NCI-H1105 treated with DMSO at 0.1 percent for 48 hours (cell line): Measurements from ENCODE around the gene PRSS3.
"Not testable (repeated sequence)": the region's sequence is repeated elsewhere in the genome, so short reads cannot be mapped to it uniquely, and the experiment has no call there.

Source experiments
- DNase-seq: peaks from one replicate; lab custom pipeline; 2025; lab: John Stamatoyannopoulos, UW

Gene PRSS3

DNA sequence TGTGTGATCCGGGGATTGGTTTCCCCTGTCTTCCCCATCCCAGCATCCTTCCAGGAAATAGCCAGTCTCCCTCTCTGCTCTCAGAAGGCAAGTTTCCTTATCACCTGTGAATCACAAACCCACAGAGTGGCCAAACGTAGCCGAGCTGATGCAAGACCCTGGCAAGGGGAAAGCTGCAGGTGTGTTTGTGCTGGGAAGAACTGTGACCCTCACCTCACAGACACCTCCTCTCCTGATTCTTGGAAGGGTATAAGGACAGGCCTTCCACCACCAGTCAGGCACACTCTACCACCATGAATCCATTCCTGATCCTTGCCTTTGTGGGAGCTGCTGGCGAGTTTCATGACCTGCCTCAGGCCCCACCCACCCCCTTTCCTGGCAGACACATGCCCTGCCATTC lies at the start of gene PRSS3:
Gene PRSS3 (plus strand): TSS at position 281 of the 400 bp plus-strand sequence. CDS start 13 bp downstream, at position 294.
- DNase-seq, result no peak

GRCh38 chr9:33748633-33749304 lies 46.6 kb upstream of the PRSS3 start:
- DNase-seq, result no peak

DNA sequence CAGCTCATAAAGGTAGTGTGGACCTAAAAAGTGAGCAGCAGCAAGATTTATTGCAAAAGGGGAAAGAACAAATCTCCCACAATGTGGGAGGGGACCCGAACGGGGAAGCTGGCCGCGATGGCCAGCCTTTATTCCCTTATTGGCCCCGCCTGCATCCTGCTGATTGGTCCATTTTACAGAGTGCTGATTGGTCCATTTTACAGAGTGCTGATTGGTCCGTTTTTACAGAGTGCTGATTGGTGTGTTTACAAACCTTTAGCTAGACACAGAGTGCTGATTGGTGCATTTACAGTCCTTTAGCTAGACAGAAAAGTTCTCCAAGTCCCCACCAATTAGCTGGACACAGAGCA lies 46.1 kb upstream of the PRSS3 start:
- DNase-seq, result not testable (repeated sequence)

DNA sequence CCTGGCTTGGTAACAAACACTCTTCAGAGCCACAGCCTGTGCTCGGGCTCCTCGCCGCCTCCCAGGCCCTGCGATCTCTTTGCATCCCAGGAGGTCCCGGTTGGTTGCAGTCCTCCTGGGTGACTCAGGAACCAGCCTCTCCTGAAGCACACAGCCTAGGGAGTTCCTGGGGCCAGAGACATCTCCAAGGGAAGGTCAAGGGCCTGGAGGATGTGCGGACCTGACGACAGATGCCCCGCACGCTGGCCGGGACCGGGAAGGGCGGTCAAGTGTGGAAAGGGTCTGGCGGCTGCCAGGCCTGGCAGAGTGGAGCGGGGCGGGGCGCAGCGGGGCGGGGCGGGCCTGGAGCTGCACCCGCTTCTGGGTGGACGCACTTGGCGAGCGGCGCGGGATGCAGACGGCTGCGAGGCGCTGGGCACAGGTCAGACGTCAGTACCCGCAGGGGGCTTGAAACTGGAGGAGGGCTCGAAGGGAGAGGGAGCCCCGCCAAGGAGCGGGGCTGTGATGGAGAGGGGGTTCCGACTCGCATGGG lies 45.0 kb upstream of the PRSS3 start:
- DNase-seq, result no peak

DNA sequence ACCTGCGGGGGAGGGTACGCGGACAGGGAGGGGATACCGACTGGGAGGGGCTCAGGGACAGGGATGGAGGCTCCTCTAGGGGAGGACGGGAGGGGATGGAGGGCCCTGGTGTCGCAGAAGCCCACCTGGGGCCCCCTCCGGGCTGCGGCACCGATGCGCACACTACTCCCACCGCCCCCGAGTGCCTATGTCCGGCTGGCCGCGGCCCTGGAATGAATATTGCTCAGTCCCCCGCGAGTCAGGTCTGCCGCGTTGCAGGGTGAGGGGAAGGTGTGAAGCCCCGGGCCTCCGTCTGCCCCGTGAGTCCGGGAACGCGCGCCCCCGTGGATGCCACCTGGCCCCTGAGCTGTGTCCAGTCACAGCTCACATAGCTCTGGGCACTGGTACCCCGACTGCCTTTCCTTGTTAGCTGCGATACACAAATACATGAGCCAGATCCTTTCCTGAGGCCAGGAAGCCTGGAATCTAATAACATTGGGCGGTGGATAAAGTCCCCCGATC lies 44.5 kb upstream of the PRSS3 start:
- no peak for DNase-seq

- DNase-seq, result no peak
Observed at GRCh38 chr9:33751536-33752129, 43.7 kb upstream of the PRSS3 start.

DNA sequence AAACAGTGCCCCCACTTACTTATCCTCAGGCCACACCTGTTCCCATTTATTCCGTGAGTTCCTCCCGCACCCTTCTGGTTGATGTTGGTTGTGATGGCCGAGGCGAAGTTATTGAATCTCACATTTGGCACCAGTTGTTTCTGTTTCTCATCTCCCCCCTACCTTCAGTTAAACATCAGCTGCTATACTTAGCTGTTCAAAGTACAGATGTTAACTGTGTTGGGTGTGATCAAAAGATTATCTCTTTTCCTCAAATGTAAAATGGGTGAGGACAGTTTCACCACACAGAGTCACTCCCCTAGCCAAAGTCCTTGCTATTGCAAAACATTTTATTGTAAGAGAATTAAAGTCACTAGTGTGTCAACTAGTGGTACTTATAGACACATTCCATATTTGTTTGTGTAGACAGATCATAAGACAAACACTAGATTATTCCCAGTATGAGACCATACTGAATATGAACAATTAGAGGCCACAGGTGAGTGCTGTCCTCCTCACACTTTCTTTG lies 43.2 kb upstream of the PRSS3 start:
- no peak for DNase-seq

DNA sequence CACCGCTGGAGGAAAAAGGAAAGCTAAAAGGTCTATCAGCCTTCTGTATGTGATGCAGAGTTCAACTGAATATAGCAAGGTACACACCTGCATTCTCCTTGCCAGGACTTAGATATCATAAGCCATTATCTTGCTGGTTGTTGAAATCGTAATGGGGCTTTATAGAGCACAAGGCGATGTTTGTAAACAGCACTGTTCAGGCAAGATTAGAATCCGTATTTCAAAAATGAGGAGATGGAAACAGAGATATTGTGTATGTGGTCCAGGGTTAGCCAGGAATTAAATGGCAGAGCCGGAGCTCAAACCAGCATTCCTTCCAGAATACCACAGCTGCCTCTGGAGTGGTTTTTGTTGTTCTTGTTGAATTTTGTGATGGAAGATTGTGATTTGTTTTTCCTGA lies 42.6 kb upstream of the PRSS3 start:
- not testable (repeated sequence) for DNase-seq

- not testable (repeated sequence) for DNase-seq
Observed at GRCh38 chr9:33759648-33760047, 35.7 kb upstream of the PRSS3 start.

- DNase-seq, result no peak
Observed at GRCh38 chr9:33762343-33762742, 33.0 kb upstream of the PRSS3 start.

DNA sequence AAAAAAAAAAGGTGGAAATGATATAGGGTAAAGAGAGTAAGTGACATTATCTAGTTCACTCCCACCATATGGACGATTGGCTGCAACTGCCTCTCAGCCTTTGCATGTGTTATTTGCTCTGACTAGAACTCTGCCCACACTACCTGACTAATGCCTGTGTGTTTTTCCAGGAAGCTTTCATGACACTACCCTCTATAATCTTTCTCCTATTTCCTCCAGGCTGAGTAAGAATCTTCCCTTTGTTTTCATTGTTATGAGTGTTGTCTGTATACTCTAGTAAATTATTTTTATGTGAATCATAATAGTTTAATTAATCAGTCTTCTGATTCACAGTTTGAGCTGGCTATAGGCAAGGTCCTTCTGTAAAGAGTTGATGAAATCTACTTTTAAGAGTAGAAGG lies 31.7 kb upstream of the PRSS3 start:
- DNase-seq, result not testable (repeated sequence)

- no peak for DNase-seq
Observed at GRCh38 chr9:33765411-33765810, 29.9 kb upstream of the PRSS3 start.

DNA sequence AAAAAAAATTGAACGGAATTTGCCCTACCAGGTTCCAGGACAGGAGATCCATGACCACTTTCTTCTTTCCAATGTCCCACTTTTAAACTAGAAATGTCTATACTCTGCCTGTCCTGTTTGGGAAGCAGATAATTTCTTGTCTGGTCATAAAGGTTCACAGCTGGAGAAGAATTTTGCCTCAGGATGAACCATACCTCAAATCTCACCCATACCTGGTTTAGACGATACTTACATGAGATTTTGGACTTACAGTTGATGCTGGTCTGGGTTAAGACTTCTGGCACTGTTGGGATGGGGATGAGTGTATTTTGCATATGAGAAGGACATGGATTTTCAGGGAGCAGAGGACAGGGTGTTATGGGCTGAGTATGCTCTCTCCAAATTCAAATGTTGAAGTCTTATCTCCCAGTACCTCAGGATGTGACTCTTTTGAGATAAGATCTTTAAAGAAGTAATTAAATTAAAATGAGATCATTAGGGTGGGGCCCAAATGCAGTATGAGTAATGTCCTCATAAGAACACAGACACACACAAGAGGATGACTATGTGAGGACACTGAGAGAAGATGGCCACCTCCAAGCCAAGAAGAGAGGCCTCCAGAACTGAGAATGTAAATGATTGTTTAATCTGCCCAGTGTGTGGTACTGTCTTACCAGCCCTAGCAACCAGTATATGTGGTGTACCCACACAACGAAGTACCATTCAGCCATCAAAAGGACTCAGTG lies 25.0 kb upstream of the PRSS3 start:
- DNase-seq, result not testable (repeated sequence)

DNA sequence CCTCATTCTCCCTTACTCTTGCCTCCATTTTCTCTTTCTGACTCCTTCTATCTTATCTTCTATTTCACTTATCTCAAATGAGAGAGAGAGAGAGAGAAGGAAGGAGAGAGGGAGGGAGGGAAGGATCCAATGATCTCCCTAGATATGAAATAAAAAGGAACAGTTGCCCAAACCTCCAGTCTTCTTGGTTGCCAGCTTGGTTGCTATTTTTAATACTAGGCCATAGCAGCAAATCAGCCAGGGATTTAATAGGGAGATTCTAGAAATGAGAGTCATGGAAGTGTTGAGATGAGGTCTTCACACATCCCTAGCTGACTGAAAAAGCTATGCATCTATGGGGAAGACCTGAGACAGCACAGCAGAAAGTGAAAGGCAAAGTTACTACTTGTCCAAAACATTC lies 22.2 kb upstream of the PRSS3 start:
- DNase-seq, result not testable (repeated sequence)

DNA sequence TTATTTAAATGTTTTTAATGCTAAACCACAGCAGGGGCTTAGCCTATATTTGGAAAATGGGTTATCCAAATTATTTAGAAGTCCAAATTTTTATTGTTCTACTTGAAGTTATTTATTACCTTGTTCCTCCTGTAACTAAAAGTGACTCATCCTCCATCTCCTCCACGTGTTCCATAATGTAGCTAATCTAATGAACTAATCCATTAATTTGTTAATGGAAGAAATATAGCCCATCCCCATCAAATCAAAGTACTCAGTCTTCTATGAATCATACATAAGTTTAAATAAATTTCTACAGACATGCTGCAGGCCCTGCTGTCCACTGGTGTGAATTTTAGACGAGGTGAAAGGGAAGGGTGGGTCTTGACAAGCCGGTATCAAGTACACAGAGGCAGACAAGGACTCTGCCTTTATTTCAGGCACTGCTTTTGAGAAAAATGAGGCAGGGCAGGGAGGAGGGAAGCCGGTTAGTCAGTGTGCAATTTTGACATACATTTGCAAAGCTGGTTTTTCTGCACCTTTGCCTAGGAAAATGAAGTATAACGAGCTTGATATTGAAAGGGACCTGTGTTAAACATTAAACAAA lies 21.2 kb upstream of the PRSS3 start:
- not testable (repeated sequence) for DNase-seq

- no peak for DNase-seq
Observed at GRCh38 chr9:33776578-33776977, 18.8 kb upstream of the PRSS3 start.

DNA sequence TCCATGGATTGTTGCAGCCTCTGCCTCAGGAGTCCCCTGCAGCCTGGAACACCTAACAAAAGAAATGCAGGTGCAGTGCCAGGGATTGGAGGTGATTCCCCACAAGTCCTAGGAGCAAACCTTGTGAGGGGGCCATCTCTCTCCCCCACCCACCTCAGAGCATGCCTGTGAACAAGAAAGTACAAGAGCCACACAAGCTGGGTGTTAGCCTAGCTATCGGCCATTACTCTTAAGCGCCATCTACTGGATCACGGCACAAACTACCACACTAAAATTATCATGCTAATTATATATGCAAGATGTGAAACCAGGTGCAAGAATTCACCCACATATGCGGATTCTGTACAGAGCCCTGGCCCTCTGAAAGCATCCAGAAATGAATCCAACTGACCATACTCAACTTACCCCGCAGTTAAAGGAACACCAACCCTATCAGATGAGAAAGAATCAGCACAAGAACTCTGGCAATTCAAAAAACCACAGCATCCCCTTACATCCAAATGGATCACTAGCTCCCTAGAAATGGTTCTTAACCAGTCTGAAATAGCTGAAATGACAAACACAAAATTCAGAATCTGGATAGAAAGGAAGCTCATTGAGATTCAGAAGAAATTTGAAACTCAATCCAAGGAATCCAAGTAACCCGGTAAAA lies 16.5 kb upstream of the PRSS3 start:
- peak; percentile 70 for DNase-seq

DNA sequence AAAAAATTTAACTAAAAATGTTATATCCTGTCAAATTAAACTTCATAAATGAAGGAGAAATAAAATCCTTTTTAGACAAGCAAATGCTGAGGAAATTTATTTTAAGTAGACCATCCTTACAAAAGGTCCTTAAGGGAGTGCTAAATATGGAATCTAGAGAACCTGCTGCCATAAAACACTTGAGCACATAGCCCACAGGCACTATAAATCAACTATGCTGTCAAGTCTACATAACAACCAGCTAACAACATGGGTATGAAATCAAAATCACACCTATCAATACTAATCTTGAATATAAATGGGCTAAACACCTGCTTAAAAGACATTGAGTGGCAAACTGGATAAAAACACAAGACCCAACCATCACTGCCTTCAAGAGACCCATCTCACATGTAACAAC lies 15.1 kb upstream of the PRSS3 start:
- DNase-seq, result no peak

GRCh38 chr9:33781736-33782135 lies 13.6 kb upstream of the PRSS3 start:
- peak; percentile 61 for DNase-seq

DNA sequence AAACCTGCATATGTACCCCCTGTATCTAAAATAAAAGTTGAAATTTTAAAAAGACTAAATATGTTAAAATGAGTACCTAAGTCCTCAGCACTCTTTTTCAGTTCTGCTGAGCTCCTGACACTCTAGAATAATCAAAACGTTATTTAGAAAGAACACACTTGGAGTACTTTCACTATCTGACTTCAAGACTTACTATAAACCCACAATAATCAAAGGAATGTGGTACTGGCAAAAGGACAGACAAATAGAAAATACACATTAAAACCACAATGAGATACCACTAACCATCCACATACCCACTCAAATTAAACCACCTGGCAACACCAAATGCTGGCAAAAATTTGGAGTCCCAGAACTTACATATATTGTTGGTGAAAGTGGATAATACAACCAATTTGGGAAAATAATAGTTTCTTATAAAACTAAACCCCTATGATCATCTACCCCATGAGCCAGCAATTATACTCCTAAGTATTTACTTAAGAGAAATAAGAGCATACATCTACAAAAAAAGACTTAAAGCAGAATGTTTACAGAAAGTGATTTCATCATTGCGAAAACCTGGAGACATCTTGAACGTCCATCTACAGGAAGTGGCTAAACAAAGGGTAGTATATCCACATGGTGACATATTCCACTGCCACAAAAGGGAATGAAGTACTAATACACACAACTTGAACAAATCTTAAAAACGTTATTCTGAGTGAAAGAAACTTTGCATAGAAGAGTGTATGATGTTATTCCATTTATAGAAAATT lies 12.8 kb upstream of the PRSS3 start:
- no peak for DNase-seq

GRCh38 chr9:33785914-33786313 lies 9.4 kb upstream of the PRSS3 start:
- no peak for DNase-seq
